Stimulated activated memory B cell treated with anti-CD40 and anti-IgM and Interleukin-4, amounts not matched to agents 10 μg/mL and 1 μg/mL and 100 μg/mL, for 72 hours (primary cell): ENCODE data around the gene GBX2.

ENCODE experiments used
- ATAC-seq: fragments of 150-1000 bp; cut with Tn5 transposase; 2 replicates; pipeline ENCODE4 v1.10.0; 2021
- H3K27ac Mint-ChIP-seq: one replicate; pipeline ENCODE4 v1.8.0; 2022; ENCODE audit warnings: mild to moderate bottlenecking, mixed read lengths
- H3K27me3 Mint-ChIP-seq: one replicate; pipeline ENCODE4 v1.8.0; 2022; ENCODE audit warnings: mixed read lengths
- H3K36me3 Mint-ChIP-seq: one replicate; pipeline ENCODE4 v1.8.0; 2022; ENCODE audit warnings: mixed read lengths
- H3K4me1 Mint-ChIP-seq: one replicate; pipeline ENCODE4 v1.8.0; 2022; ENCODE audit warnings: mixed read lengths
- H3K4me3 Mint-ChIP-seq: one replicate; pipeline ENCODE4 v1.8.0; 2022; ENCODE audit warnings: mild to moderate bottlenecking, moderate library complexity, mixed read lengths
- H3K9me3 Mint-ChIP-seq: one replicate; pipeline ENCODE4 v1.8.0; 2022; ENCODE audit warnings: mixed read lengths

The GBX2 gene

DNA sequence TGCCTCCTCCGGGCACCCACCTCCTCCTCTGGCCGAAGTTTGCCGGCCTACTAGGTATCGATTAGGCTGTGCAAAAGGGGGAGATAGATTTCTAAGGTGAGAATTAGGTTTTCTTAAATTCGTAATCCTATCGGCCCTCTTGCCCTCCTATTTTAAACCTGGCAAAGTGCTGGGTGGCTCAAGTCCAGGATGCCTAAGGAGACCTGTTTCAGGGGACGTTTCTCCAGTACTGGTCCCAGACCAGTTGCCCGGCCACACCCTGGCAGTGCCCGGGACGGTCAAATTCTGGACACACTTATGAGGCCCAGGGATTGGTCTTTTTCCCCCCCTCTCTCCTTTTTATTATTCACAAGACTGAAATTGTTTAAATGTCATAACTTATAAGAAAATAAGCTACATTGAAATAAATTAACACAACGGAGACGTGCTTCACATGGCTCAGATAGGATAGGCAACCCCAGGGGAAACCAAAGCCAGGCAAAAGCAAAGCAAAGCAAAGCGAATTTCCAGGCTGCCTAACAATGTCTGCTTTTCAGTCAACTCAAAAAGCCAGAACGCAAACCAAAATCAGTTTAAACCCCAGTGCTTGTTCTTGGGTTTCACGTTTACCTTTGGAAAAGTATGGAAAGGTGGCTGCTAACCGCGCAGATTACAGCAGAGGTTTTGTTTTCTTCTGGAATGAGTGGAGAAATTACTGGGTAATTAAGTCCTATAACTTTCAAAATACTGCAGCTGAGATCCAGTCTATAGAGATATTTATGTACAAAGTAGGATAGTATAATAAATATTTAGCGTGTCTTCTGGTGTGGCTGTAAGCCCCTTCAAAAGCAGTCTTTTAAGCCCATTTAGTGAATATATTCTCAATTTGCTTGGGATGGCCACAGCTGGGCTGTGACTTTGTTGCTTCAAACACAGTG is 3.0 kb downstream of the GBX2 start:
- H3K27ac Mint-ChIP-seq = no peak overlapping the region
- peaks cover 66% of the 10 kb centered on the region for H3K27me3 Mint-ChIP-seq
- H3K36me3 Mint-ChIP-seq = no peaks in the 10 kb centered on the region
- H3K9me3 Mint-ChIP-seq = no peaks in the 10 kb centered on the region
- H3K4me1 Mint-ChIP-seq = peaks cover 8% of the 10 kb centered on the region
- H3K4me3 Mint-ChIP-seq = no peak overlapping the region
- ATAC-seq = no peak

DNA sequence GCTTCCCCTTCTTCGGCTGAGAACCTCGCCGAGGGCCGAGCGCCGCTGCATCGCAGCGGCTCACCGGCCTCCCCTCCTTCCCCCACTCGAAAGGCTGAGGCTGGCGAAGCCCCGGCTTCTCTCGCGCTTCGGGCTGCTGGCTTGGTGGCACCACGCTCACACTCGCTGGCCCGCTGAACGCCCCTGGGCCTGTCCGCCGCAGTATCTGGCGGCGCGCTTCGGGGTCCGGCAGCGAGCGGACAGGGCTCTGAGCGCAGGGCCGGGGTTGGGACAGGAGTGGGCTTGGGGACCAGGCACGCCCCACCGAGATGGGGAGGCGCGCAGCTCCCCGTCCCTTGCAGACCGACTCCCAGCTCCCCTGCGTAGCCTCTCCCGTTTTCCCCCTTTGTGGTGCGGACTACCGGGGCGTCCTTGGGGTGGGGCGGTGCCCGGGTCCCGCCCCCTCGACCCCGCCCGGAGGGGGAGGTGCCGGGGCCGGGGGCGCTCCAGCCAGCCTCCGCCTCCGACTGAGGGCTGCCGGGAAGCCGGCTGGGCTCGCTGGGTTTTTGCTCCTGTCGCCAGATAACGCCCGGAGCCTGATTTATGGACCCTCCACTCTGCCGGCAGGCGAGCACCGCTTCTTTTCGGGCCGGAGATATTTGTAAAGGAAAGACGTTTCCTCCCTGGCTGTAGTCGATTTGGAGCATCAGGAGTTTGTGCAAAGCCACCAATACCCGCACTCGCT is 3.8 kb downstream of the GBX2 start:
- no peak overlapping the region for H3K27ac Mint-ChIP-seq

GRCh38 chr2:236163471-236164200 is 4.5 kb downstream of the GBX2 start:
- peaks cover 12% of the 10 kb centered on the region for H3K4me1 Mint-ChIP-seq
- no peak overlapping the region for H3K27ac Mint-ChIP-seq
- peaks cover 69% of the 10 kb centered on the region for H3K27me3 Mint-ChIP-seq
- no peak for ATAC-seq
- no peak overlapping the region for H3K4me3 Mint-ChIP-seq
- H3K9me3 Mint-ChIP-seq = no peaks in the 10 kb centered on the region
- no peaks in the 10 kb centered on the region for H3K36me3 Mint-ChIP-seq

More for the DNA sequence above, 3.8 kb downstream of the GBX2 start:
- H3K4me1 Mint-ChIP-seq = peaks cover 8% of the 10 kb centered on the region
- ATAC-seq = no peak
- peaks cover 66% of the 10 kb centered on the region for H3K27me3 Mint-ChIP-seq
- H3K9me3 Mint-ChIP-seq = no peaks in the 10 kb centered on the region
- no peak overlapping the region for H3K4me3 Mint-ChIP-seq
- H3K36me3 Mint-ChIP-seq = no peaks in the 10 kb centered on the region

- Mint-ChIP-seq H3K9me3 (no peaks in the 10 kb centered on the region), H3K27me3 (peaks cover 76% of the 10 kb centered on the region), H3K4me1 (peaks cover 12% of the 10 kb centered on the region), H3K4me3 (no peak overlapping the region), H3K36me3 (no peaks in the 10 kb centered on the region), H3K27ac (no peak overlapping the region)
- no peak for ATAC-seq
Measured at GRCh38 chr2:236162882-236163470, 5.2 kb downstream of the GBX2 start.

DNA sequence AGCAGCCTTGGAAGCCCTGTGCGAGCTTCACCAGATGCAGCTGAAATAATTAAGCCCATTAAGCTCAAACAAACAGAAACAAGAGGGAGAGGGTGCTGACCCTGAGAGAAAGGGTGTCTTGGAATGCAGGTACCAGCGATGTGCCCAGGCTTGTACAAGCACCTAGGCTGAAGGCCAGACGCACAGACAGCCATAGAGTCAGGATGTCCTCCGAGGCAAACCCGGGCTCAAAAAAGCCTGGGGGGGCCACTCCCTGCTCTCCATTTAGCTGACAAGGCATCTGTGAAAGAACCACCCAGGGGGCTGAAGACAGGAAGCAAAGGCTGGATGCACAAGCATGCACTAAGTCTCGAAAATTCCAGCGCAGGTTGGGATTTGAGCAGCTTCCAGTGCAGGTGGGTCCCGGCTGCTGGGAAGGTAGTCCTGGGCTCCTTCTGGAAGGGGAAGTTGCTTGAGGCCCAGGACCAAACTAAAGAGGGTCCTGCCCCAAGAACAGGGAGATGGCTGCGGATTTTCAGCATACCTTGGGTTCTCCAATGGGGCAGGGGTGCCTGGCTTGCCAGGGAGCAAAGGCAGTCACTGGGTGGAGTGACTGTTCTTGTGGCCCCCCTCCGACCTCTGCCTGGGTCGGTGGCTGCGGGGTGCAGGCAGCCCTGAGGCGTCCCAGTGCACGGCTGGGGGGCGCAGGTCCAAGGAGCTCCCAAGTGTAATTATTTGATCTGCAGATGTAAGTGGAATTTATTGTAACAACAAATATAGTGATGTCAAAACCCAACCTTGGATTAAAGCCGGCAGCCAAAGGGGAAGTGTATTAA is 5.9 kb downstream of the GBX2 start:
- Mint-ChIP-seq H3K27ac (no peak overlapping the region), H3K36me3 (no peaks in the 10 kb centered on the region), H3K4me1 (peaks cover 12% of the 10 kb centered on the region), H3K27me3 (peaks cover 82% of the 10 kb centered on the region), H3K4me3 (no peak overlapping the region), H3K9me3 (no peaks in the 10 kb centered on the region)
- ATAC-seq = no peak

- ATAC-seq = no peak
- Mint-ChIP-seq H3K27ac (no peak overlapping the region), H3K4me3 (no peak overlapping the region), H3K27me3 (peaks cover 81% of the 10 kb centered on the region), H3K4me1 (peaks cover 9% of the 10 kb centered on the region), H3K9me3 (no peaks in the 10 kb centered on the region), H3K36me3 (no peaks in the 10 kb centered on the region)
Measured at GRCh38 chr2:236161531-236161930, 6.7 kb downstream of the GBX2 start.

DNA sequence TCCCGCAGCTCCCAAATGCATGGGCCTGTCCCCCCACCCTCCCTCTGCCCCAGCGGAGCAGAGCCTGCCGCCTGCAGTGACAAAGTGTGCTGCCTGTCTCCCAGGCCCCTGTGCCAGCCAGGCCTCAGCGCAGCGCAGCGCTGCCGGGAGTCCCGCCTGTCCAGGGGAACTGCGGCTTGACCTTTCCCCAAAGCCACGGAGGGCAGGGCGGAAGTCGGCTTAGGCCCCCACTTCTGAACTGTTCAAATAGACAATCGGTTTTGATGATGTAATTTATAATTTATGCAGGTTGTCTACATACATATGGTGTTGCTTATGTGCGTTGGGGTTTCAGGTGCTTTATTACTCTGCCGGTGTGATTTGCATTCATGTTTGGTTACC is 7.1 kb downstream of the GBX2 start:
- H3K4me1 Mint-ChIP-seq = peaks cover 4% of the 10 kb centered on the region
- no peak overlapping the region for H3K4me3 Mint-ChIP-seq
- H3K27me3 Mint-ChIP-seq = peaks cover 81% of the 10 kb centered on the region
- H3K36me3 Mint-ChIP-seq = no peaks in the 10 kb centered on the region
- H3K9me3 Mint-ChIP-seq = no peaks in the 10 kb centered on the region
- ATAC-seq = no peak
- H3K27ac Mint-ChIP-seq = no peak overlapping the region

- H3K36me3 Mint-ChIP-seq = no peaks in the 10 kb centered on the region
- peaks cover 4% of the 10 kb centered on the region for H3K4me1 Mint-ChIP-seq
- H3K27ac Mint-ChIP-seq = no peak overlapping the region
- H3K9me3 Mint-ChIP-seq = no peaks in the 10 kb centered on the region
- H3K27me3 Mint-ChIP-seq = peaks cover 75% of the 10 kb centered on the region
- no peak for ATAC-seq
- H3K4me3 Mint-ChIP-seq = no peak overlapping the region
Measured at GRCh38 chr2:236160366-236161081, 7.7 kb downstream of the GBX2 start.

GRCh38 chr2:236159778-236160170 is 8.4 kb downstream of the GBX2 start:
- no peak overlapping the region for H3K4me3 Mint-ChIP-seq

DNA sequence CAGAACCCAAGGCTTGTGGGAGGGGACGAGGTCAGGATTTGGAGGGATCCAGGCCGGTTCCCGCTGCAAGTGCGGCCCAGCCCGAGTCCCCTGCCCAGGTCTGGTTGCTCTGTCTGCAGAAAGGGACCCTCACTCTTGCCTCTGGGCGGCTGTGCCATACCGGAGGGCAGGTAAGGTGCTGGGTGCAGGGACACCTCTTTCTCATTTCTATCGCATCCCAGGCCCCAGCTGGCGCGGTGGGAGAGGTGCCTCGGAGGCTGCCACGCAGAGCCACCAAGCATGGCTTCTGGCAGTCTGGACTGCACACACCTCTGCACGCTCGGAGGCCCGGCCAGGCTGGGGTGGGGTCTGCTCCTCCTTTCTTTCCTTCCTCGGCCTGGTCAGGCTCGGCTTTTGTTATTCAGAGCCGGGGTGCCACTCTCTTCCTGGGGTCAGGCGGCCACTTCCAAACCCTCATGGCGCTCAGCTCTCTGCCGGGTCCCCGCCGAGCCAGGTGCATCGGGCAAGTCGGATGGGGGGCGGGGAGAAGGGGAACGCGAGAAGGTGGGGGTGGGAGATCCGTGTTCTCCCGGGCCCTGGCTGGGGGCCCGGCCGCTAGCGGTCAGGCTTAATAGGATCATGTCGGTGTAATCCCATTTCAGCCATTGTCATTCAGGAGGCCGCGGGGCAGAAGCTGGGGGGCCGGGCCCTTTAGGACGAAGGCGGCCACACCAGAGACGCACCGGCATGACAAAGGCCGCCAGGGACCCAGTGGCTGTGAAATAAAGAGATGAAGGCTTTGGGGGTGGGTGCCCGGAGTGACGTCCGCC is 9.0 kb downstream of the GBX2 start:
- ATAC-seq = no peak
- H3K36me3 Mint-ChIP-seq = no peaks in the 10 kb centered on the region
- H3K4me3 Mint-ChIP-seq = no peak overlapping the region
- no peak overlapping the region for H3K27ac Mint-ChIP-seq
- peaks cover 4% of the 10 kb centered on the region for H3K9me3 Mint-ChIP-seq
- H3K4me1 Mint-ChIP-seq = peaks cover 4% of the 10 kb centered on the region
- H3K27me3 Mint-ChIP-seq = peaks cover 64% of the 10 kb centered on the region

More at GRCh38 chr2:236159778-236160170, 8.4 kb downstream of the GBX2 start:
- no peak for ATAC-seq
- Mint-ChIP-seq H3K4me1 (peaks cover 4% of the 10 kb centered on the region), H3K36me3 (no peaks in the 10 kb centered on the region), H3K27ac (no peak overlapping the region), H3K27me3 (peaks cover 68% of the 10 kb centered on the region), H3K9me3 (no peaks in the 10 kb centered on the region)

DNA sequence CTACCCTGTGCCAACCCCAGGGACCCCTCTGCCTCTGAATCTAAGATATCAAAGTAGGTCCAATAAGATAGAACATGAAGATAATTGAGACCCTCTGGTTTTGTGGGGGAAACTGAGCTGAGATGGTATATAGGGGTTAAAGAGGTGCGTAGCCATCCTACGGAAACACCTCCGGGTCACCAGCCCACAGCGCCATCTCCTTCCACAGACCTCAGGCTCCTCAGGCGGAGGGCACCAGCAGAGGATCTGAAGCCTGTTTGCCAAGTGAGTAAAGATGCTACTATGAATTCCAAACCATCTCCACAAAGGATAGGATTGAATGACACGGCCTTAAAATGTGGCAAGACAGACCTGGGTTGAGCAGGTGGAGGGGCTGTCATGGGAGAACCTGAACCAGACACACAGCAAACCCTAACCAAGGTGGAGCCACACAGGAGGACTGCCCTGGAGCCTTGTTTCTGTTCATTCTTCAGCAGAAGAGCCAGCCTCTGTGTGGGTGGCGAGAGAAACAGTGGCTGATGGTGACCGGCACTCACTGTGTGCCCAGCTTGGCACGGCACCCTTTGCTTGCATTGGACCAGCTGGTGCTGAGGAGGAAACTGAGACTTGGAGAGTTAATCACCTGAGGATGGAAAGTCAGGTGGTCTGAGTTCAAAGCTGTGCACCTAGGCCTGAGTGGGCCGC is 10.2 kb downstream of the GBX2 start:
- peaks cover 7% of the 10 kb centered on the region for H3K9me3 Mint-ChIP-seq
- no peak overlapping the region for H3K4me3 Mint-ChIP-seq
- H3K27me3 Mint-ChIP-seq = peaks cover 64% of the 10 kb centered on the region

DNA sequence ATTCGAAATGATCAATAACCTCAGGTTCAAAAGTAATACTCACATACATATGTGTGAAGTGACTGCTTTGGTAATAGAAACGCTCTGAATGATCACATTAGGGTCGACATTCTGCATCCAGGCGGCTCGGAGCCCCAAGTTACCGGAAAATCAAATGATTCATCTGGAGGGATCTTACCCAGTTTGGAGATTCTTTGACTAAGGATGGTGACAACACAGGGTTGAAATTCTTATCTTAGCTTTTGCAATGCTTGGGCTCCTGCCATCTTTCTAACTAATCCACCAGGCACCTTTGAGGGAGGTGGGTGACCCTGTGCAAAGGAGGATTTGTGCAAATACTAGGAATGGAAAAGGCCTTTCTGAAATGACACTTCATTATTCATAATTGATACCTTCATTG is 10.8 kb downstream of the GBX2 start:
- Mint-ChIP-seq H3K27ac (no peak overlapping the region), H3K27me3 (peaks cover 59% of the 10 kb centered on the region), H3K4me3 (no peak overlapping the region), H3K36me3 (no peaks in the 10 kb centered on the region), H3K4me1 (peaks cover 4% of the 10 kb centered on the region), H3K9me3 (peaks cover 7% of the 10 kb centered on the region)
- ATAC-seq = no peak

More for the DNA sequence above, 10.2 kb downstream of the GBX2 start:
- H3K36me3 Mint-ChIP-seq = no peaks in the 10 kb centered on the region
- H3K27ac Mint-ChIP-seq = no peak overlapping the region
- no peak for ATAC-seq
- H3K4me1 Mint-ChIP-seq = peaks cover 4% of the 10 kb centered on the region

DNA sequence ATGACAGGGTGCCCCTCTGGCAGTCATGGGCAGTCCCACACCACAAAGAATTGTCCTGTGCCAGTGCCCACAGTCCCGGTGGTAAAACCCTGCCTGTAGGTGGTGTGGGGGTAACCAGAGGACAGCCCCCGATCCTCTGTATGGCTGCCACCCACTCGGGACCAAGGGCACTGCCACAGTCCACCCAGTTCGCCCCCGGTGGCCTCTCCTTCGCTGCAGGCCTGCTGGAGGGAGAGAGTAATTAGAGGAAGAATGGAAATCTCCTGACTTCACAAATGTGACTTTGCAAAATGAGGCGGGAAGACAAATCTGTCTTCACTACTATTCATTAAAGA is 11.4 kb downstream of the GBX2 start:
- no peak for ATAC-seq
- Mint-ChIP-seq H3K27ac (no peak overlapping the region), H3K4me1 (peaks cover 4% of the 10 kb centered on the region), H3K4me3 (no peak overlapping the region), H3K36me3 (no peaks in the 10 kb centered on the region), H3K9me3 (peaks cover 7% of the 10 kb centered on the region), H3K27me3 (peaks cover 53% of the 10 kb centered on the region)
